Measurements from ENCODE around the gene NYAP1.

GRCh38 chr7:100543586-100543985 lies 59.9 kb downstream of the NYAP1 start:
- no peak for TF ChIP-seq CTCF (IDR thresholded peaks at IDR 0.05)
- TF ChIP-seq EP300 (IDR thresholded peaks at IDR 0.05), result no peak
- no peak for TF ChIP-seq POLR2A (IDR thresholded peaks at IDR 0.05; ENCODE audit: low read depth)
